Measurements from ENCODE around the gene DMXL1.

DNA sequence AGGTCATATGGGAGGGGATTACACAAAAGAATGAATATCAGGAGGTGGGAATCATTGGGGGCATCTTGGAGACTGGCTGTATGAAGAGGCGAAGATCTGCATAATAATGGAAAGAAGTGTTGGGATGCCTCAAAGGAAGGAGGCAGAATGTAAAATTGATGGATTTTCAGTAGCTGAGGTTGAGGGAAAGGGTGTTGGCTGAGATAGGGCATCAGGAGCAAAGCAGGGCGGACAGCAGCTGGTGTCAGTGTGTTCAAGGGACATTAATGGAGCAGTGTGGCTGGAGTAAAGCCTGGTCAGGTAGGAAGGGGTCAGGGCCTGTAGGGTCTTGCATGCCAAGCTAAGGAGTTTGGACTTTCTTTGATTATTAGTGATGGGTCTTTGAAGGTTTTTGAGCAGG lies 219.7 kb downstream of the DMXL1 start:
- TF ChIP-seq, protein P1, sequence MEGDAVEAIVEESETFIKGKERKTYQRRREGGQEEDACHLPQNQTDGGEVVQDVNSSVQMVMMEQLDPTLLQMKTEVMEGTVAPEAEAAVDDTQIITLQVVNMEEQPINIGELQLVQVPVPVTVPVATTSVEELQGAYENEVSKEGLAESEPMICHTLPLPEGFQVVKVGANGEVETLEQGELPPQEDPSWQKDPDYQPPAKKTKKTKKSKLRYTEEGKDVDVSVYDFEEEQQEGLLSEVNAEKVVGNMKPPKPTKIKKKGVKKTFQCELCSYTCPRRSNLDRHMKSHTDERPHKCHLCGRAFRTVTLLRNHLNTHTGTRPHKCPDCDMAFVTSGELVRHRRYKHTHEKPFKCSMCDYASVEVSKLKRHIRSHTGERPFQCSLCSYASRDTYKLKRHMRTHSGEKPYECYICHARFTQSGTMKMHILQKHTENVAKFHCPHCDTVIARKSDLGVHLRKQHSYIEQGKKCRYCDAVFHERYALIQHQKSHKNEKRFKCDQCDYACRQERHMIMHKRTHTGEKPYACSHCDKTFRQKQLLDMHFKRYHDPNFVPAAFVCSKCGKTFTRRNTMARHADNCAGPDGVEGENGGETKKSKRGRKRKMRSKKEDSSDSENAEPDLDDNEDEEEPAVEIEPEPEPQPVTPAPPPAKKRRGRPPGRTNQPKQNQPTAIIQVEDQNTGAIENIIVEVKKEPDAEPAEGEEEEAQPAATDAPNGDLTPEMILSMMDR (IDR thresholded peaks at IDR 0.05), result no peak
- no peak for TF ChIP-seq POLR2A (IDR thresholded peaks at IDR 0.05)

All from breast epithelium (tissue), 3 donors.